Measurements from ENCODE around the gene P2RY14.

- TF ChIP-seq CTCF (IDR thresholded peaks at IDR 0.05) = no peak
- TF ChIP-seq POLR2A (IDR thresholded peaks at IDR 0.05; ENCODE audit: low read depth) = no peak
- TF ChIP-seq EP300 (IDR thresholded peaks at IDR 0.05) = no peak
- no peak for TF ChIP-seq POLR2AphosphoS5 (IDR thresholded peaks at IDR 0.05)
These were observed 82.5 kb downstream of the P2RY14 start for GRCh38 chr3:151195826-151196225.

Measured in esophagus muscularis mucosa (tissue), 4 donors.